Hematopoietic multipotent progenitor cell treated with erythropoietin and hydrocortisone succinate and interleukin-3 and kit ligand, for 15 days (in vitro differentiated cells): ENCODE data around the gene GINS2.
A peak's percentile ranks its signal among the peaks of the same experiment; 100 is the strongest.

Experiments
- DNase-seq: peaks from one replicate; pipeline ENCODE4 v3.0.0-alpha.2; 2015; ENCODE audit warnings: low spot score

GINS2 gene

GRCh38 chr16:85688586-85689284 is at the start of gene GINS2:
Gene GINS2, minus strand, starts transcription at chr16:85688954. Its CDS starts 56 bp downstream, at chr16:85688898.
- DNase-seq = peak; percentile 92

- DNase-seq = no peak
These were observed 48.2 kb upstream of the GINS2 start for GRCh38 chr16:85736921-85737320.

DNA sequence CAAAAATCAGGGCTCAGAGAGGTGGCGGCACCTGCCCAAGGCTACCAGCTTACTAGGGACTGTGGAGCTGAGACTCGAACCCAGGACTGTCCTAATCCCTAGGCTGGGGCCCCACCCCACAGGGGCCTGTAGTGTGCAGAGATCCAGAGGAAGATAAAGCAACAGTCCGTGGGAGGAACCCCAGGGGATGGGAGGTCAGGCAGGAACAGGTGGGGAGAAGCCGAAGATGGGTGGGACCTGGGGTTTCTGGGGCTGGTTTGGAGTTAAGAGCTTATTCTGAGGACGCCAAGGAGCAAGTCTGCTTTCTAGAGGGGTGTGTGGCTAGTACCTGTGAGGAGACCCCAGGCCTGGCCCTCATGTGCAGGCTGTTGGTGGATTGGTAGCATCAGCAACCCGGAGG is 47.2 kb upstream of the GINS2 start:
- DNase-seq = no peak

GRCh38 chr16:85735225-85735635 is 46.5 kb upstream of the GINS2 start:
- no peak for DNase-seq

DNA sequence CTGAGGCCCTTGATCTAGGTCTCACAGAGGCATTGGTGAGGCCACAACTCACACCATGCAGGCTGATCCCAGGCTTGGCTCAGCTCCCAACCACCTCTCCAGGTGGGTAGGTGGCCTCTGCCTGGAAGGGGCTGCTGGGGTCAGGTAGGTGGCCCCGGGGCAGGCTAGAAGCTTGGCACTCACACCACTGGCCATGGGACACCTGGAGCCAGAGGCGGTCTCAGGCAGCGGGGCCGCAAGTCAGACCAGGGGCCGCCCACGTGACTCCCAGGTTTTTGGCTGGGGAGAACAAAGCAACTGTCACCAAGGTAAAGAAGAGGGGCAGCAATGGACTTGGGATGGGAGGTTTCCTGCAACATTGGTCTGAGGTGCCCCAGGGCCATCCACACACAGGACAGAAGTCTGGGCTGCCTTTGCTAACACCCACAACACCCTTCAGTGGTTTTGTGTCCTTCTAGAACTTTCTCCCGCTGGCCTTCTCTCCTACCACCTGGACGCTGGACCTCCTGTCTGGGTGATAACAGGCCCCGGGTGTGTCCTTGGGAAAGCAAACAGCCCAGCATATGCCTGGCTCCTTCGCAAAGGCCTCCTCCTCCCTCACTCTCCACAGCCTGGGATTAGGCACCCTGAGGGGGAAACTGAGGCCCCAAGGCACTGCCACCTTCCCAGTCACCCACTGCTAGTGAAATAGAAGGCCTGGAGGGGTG is 45.7 kb upstream of the GINS2 start:
- no peak for DNase-seq

GRCh38 chr16:85733839-85734170 is 45.1 kb upstream of the GINS2 start:
- DNase-seq = no peak

- DNase-seq = no peak
These were observed 44.5 kb upstream of the GINS2 start for GRCh38 chr16:85733155-85733838.

DNA sequence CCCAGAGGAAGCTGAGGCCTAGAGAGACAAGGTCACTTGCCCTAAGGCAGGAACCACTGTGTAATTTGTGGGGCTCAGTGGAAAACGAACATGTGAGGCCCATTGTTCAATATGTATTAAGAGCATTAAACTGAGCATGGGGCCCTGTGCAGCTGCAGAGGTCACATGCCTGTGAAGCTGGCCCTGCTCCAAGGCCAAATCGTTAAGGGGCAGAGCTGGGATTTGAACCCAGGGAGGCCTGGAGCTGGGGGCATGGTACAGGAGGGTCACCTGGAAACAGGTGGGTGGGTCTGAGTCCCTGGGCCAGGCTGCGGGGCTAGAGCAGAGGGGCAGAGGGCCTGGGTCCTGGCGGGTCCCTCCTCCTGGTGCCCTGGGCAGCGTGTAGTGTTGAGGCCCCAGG is 42.4 kb upstream of the GINS2 start:
- no peak for DNase-seq

DNA sequence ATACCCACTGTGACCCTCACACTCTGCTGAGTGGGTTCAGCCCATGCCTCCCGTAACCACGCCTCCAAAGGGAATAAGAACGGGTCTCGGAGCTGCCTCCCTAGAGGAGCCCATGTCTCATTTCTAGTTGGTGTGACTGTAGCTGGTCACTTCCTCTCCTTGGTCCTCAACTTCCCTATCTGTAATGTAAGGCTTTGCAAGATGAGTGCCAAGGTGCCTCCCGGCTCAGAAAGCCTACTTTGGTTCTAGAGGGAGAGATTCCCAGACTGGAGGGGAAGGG is 41.4 kb upstream of the GINS2 start:
- no peak for DNase-seq

DNA sequence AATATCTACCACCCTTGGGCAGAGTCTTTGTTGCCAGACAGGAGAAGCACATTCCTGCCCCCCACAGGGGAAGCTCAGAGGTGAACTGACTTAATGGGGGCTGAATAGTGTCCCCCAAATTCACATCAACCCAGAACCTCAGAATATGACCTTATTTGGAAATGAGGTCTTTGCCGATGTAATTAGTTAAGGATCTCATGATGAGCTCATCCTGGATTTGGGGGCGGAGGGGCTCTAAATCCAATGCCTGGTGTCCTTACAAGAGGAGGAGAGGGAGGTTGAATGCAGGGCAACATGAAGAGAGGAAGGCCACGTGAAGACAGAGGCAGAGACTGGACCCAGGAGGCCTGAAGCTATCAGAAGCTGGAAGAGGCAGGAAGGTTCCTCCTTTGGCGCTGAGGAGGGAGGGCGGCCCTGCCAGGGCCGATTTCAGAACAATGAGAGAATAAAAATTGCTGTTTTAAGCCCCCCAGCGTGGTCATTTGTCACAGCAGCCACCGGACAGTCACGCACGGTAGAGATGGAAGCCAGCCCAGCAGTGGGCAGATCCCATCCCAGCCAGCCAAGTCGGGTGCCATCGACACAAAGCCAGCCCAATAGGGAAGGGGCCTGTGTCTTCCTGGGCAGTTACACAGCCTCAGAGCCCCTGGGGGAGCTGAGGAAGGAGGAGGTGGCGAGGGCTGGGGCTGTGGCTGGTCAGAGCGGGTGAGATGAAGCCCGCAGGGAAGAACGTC is 40.9 kb upstream of the GINS2 start:
- no peak for DNase-seq

- no peak for DNase-seq
These were observed 40.1 kb upstream of the GINS2 start for GRCh38 chr16:85728879-85729278.

GRCh38 chr16:85724936-85725335 is 36.2 kb upstream of the GINS2 start:
- DNase-seq = no peak

DNA sequence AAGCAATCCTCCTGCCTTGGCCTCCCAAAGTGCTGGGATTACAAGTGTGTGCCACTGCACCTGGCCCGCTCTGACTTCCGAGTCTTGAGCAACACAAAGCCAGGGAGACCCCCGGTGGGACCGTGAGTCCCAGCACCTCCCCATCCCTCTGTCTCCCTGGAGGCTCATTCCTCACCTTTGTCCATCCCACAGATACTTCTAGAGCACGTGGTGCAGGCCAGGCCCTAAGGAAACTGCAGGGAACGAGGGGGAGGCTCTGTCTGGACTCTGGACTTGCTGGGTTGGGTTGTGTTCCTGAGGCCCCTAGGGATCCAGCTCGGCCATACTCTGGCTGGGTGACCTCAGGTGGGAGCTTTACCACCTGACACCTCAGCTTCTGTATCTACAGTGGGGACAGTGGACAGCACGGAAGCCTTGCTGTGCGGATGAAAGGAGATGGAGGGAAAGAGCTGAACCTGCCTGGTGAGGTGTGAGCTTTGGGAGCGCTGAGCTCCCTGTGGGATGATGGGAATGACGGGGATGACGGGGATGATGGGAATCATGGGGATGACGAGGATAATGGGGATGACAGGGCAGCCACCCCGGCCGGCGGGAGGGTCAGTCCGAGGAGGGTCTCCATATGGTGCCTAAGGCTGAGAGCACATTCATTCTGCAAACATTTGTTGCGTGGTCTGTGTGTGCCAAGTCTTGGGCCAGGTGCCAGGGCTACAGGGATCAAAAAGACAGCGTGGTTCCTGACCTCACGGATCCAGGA is 35.5 kb upstream of the GINS2 start:
- DNase-seq = no peak

DNA sequence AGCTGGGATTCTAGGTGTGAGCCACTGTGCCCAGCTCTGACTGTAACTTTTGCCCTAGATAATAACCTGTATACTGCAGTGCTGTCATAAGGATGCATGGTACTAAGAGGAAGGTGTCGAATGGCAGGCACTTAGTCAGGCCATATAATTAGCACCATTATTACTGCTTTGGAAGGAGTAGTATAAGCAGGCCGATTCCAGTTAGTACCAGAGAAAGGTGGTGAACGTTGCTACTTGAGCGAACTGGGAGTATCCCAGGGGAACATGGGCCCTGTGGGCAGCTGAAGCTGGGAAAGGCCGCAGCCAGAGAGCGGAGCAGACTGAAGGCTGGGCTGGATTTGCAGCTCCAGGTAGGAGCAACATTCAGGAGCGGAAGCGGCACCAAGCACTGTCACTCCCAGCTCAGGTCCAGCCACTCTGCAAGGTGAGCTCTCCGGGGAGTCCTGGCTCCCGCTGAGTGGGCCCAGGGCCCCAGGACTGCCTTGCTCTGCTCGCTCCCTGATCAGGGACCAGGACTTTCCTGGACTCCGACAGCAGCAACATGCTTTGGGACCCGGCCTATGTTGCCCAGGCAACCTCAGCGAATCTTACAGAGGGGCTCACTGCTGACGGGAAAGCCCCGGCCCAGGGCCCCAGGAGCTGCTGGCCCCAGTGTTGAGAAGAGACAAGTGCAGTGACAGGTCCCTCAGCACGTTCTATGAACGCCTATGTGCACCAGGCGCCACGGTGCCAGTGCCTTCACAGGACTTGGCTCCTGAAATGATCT is 33.6 kb upstream of the GINS2 start:
- DNase-seq = no peak

DNA sequence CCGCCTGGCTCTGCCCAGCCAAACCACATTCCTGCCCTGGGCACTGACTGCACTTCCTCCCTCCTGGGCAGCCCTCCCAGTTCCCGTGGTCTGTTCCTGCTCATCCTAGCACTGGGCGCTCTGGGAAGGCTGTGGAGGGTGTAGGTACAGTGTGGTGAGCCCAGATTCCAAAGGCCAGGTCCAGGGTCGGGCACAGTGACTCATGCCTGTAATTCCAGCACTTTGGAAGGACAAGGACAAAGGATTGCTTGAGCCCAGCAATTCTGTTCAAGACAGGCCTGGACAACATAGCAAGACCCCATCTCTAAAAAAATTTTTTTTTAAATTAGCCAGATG is 31.5 kb upstream of the GINS2 start:
- no peak for DNase-seq

GRCh38 chr16:85719605-85720301 is 31.0 kb upstream of the GINS2 start:
- DNase-seq = no peak

GRCh38 chr16:85718682-85719081 is 29.9 kb upstream of the GINS2 start:
- DNase-seq = peak; percentile 48

- DNase-seq = no peak
These were observed 29.4 kb upstream of the GINS2 start for GRCh38 chr16:85718153-85718477.

- peak; percentile 80 for DNase-seq
These were observed 28.8 kb upstream of the GINS2 start for GRCh38 chr16:85717393-85718152.

DNA sequence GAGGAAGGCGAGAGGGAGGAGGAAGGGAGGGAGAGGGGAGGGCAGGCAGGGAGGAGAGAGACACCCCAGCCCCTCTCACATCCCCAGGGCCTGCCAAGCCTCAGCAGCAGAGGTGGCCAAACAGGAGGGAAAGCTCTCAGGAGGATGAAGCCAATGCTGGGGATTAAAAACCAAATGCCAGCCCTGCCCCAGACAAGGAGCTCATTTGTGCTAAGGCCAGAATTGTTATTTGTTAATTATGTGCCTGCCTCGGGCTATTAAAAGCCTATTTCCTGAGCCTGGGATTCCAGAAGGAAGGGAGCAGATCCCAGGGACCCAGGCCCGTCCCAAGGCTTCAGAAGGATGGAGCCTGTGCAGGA is 27.9 kb upstream of the GINS2 start:
- DNase-seq = no peak
